Skeletal muscle tissue (tissue), 4 donors: ENCODE measurements around the gene FTO. TPM values are rescaled to one million over a fixed set of nuclear protein-coding genes. Genes with fewer than 3 reads are reported as not detected.

Experiments
- H3K27ac ChIP-seq: one replicate; pipeline ENCODE4 v1.7.0; 2013; ENCODE audit warnings: mild to moderate bottlenecking, low read depth, low read length, inconsistent platforms
- H3K27me3 ChIP-seq, 3 donors: one replicate each; pipeline ENCODE4 v1.7.0; 2013; ENCODE audit warnings: low read length in 3 of 3; ENCODE audit not compliant: control insufficient read depth in 3 of 3, insufficient read depth in 3 of 3
- H3K36me3 ChIP-seq, 3 donors: one replicate each; pipeline ENCODE4 v1.7.0; 2013; ENCODE audit warnings: low read length in 3 of 3; ENCODE audit not compliant: control insufficient read depth in 3 of 3, insufficient read depth in 3 of 3
- H3K4me1 ChIP-seq, 3 donors: one replicate each; pipeline ENCODE4 v1.7.0; 2013; ENCODE audit warnings: low read length in 3 of 3, mild to moderate bottlenecking in 3 of 3; ENCODE audit not compliant: control insufficient read depth in 3 of 3, insufficient read depth in 3 of 3
- H3K4me3 ChIP-seq, 3 donors: one replicate each; pipeline ENCODE4 v1.7.0; 2013; ENCODE audit warnings: low read length in 3 of 3
- H3K9ac ChIP-seq, 3 donors: one replicate each; pipeline ENCODE4 v1.7.0; 2013; ENCODE audit warnings: low read length in 3 of 3, mild to moderate bottlenecking in 3 of 3, moderate library complexity in 2 of 3, low read depth in 1 of 3
- H3K9me3 ChIP-seq, 3 donors: one replicate each; pipeline ENCODE4 v1.7.0; 2013; ENCODE audit warnings: low read length in 3 of 3; ENCODE audit not compliant: control insufficient read depth in 3 of 3
- total RNA-seq: library from RNA; depleted of rRNA; stranded (reverse); fragments of >200 nt; gene quantifications from one replicate; pipeline ENCODE4 v1.2.3, GENCODE V29; 2014
- donor health status: Osteomylitis.

The FTO gene
- total RNA-seq, 1 donor from 2014 or later: 37.1 TPM

- H3K9ac ChIP-seq: no peak overlapping the region
- H3K4me3 ChIP-seq: no peak overlapping the region
- no peak overlapping the region for H3K27ac ChIP-seq
- no peaks in the 10 kb centered on the region for H3K27me3 ChIP-seq
- H3K36me3 ChIP-seq: no peaks in the 10 kb centered on the region
- peaks cover 0 to 3% (median 0%) of the 10 kb centered on the region in 3 donors for H3K4me1 ChIP-seq
- H3K9me3 ChIP-seq: no peaks in the 10 kb centered on the region
These were observed 373.3 kb downstream of the FTO start for GRCh38 chr16:54077050-54077821.

- H3K9ac ChIP-seq: no peak overlapping the region
- H3K27me3 ChIP-seq: no peaks in the 10 kb centered on the region
- H3K4me3 ChIP-seq: no peak overlapping the region
- H3K27ac ChIP-seq: no peak overlapping the region
- H3K9me3 ChIP-seq: no peaks in the 10 kb centered on the region
- no peaks in the 10 kb centered on the region for H3K36me3 ChIP-seq
- H3K4me1 ChIP-seq: no peaks in the 10 kb centered on the region
These were observed 376.6 kb downstream of the FTO start for GRCh38 chr16:54080524-54081008.

GRCh38 chr16:54086791-54087190, 382.8 kb downstream of the FTO start:
- H3K27me3 ChIP-seq: no peaks in the 10 kb centered on the region
- H3K9ac ChIP-seq: no peak overlapping the region
- no peak overlapping the region for H3K4me3 ChIP-seq
- H3K36me3 ChIP-seq: no peaks in the 10 kb centered on the region
- no peak overlapping the region for H3K27ac ChIP-seq
- H3K9me3 ChIP-seq: no peaks in the 10 kb centered on the region
- H3K4me1 ChIP-seq: no peaks in the 10 kb centered on the region

- Histone ChIP-seq H3K27me3 (no peaks in the 10 kb centered on the region), H3K27ac (no peak overlapping the region), H3K9me3 (no peaks in the 10 kb centered on the region), H3K36me3 (no peaks in the 10 kb centered on the region), H3K4me1 (no peaks in the 10 kb centered on the region), H3K4me3 (no peak overlapping the region), H3K9ac (no peak overlapping the region)
These were observed 386.6 kb downstream of the FTO start for GRCh38 chr16:54090602-54091001.

GRCh38 chr16:54093281-54093680, 389.3 kb downstream of the FTO start:
- peaks cover 0 to 3% (median 0%) of the 10 kb centered on the region in 3 donors for H3K36me3 ChIP-seq
- H3K27ac ChIP-seq: no peak overlapping the region
- no peaks in the 10 kb centered on the region for H3K27me3 ChIP-seq
- H3K4me1 ChIP-seq: no peaks in the 10 kb centered on the region
- no peaks in the 10 kb centered on the region for H3K9me3 ChIP-seq
- no peak overlapping the region for H3K4me3 ChIP-seq
- no peak overlapping the region for H3K9ac ChIP-seq

GRCh38 chr16:54094641-54095040, 390.7 kb downstream of the FTO start:
- Histone ChIP-seq H3K4me1 (no peaks in the 10 kb centered on the region), H3K9ac (no peak overlapping the region), H3K9me3 (no peaks in the 10 kb centered on the region), H3K27ac (no peak overlapping the region), H3K36me3 (peaks cover 0 to 3% (median 0%) of the 10 kb centered on the region in 3 donors), H3K27me3 (no peaks in the 10 kb centered on the region), H3K4me3 (no peak overlapping the region)

GRCh38 chr16:54096607-54097006, 392.7 kb downstream of the FTO start:
- H3K4me1 ChIP-seq: no peaks in the 10 kb centered on the region
- H3K9ac ChIP-seq: no peak overlapping the region
- no peaks in the 10 kb centered on the region for H3K9me3 ChIP-seq
- no peak overlapping the region for H3K27ac ChIP-seq
- H3K36me3 ChIP-seq: peaks cover 0 to 3% (median 0%) of the 10 kb centered on the region in 3 donors
- no peak overlapping the region for H3K4me3 ChIP-seq
- no peaks in the 10 kb centered on the region for H3K27me3 ChIP-seq

- Histone ChIP-seq H3K9me3 (no peaks in the 10 kb centered on the region), H3K27me3 (no peaks in the 10 kb centered on the region), H3K4me1 (no peaks in the 10 kb centered on the region), H3K27ac (no peak overlapping the region), H3K4me3 (no peak overlapping the region), H3K9ac (no peak overlapping the region), H3K36me3 (peaks cover 0 to 3% (median 0%) of the 10 kb centered on the region in 3 donors)
These were observed 393.8 kb downstream of the FTO start for GRCh38 chr16:54097774-54098173.

GRCh38 chr16:54098247-54098646, 394.3 kb downstream of the FTO start:
- Histone ChIP-seq H3K4me3 (no peak overlapping the region), H3K9ac (no peak overlapping the region), H3K4me1 (no peaks in the 10 kb centered on the region), H3K27ac (no peak overlapping the region), H3K36me3 (peaks cover 0 to 3% (median 0%) of the 10 kb centered on the region in 3 donors), H3K9me3 (no peaks in the 10 kb centered on the region), H3K27me3 (no peaks in the 10 kb centered on the region)

- Histone ChIP-seq H3K4me3 (no peak overlapping the region), H3K9ac (no peak overlapping the region), H3K9me3 (no peaks in the 10 kb centered on the region), H3K36me3 (peaks cover 0 to 3% (median 0%) of the 10 kb centered on the region in 3 donors), H3K27me3 (no peaks in the 10 kb centered on the region), H3K4me1 (no peaks in the 10 kb centered on the region), H3K27ac (no peak overlapping the region)
These were observed 395.7 kb downstream of the FTO start for GRCh38 chr16:54099627-54100026.
